LNCAP (cell line): ENCODE measurements around the gene TMEM18.

Experiments
- TF ChIP-seq, protein P1 (sequence below): fragments of 450-650 bp; IDR thresholded peaks from 2 replicates; pipeline ENCODE4 v1.5.1; 2017; ENCODE audit warnings: mild to moderate bottlenecking

The TMEM18 gene

GRCh38 chr2:663221-663620, 14.0 kb downstream of the TMEM18 start:
- TF ChIP-seq, protein P1, sequence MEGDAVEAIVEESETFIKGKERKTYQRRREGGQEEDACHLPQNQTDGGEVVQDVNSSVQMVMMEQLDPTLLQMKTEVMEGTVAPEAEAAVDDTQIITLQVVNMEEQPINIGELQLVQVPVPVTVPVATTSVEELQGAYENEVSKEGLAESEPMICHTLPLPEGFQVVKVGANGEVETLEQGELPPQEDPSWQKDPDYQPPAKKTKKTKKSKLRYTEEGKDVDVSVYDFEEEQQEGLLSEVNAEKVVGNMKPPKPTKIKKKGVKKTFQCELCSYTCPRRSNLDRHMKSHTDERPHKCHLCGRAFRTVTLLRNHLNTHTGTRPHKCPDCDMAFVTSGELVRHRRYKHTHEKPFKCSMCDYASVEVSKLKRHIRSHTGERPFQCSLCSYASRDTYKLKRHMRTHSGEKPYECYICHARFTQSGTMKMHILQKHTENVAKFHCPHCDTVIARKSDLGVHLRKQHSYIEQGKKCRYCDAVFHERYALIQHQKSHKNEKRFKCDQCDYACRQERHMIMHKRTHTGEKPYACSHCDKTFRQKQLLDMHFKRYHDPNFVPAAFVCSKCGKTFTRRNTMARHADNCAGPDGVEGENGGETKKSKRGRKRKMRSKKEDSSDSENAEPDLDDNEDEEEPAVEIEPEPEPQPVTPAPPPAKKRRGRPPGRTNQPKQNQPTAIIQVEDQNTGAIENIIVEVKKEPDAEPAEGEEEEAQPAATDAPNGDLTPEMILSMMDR = no peak

GRCh38 chr2:661360-661635, 15.9 kb downstream of the TMEM18 start:
- TF ChIP-seq, protein P1 = no peak

GRCh38 chr2:660586-661359, 16.4 kb downstream of the TMEM18 start:
- TF ChIP-seq, protein P1 = no peak

DNA sequence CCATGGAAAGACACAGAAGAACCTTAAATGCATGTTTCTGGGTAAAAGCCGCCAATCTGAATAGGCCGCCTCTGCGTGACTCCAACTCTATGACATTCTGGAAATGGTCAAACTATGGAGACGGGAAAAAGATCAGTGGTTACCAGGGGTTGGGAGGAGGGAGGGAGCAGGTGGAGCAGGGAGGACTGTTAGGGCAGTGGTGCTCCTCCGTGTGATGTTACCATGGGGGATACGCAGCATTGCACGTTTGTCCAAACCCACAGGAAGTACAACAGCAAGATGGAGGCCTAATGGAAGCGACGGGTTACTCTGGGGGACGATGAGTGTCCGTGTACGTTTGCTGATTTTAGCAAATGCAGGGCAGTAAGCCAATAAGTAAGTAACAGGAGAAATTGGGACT, 17.2 kb downstream of the TMEM18 start:
- TF ChIP-seq, protein P1 = no peak

- TF ChIP-seq, protein P1 = no peak
Observed at GRCh38 chr2:658426-658825, 18.8 kb downstream of the TMEM18 start.

DNA sequence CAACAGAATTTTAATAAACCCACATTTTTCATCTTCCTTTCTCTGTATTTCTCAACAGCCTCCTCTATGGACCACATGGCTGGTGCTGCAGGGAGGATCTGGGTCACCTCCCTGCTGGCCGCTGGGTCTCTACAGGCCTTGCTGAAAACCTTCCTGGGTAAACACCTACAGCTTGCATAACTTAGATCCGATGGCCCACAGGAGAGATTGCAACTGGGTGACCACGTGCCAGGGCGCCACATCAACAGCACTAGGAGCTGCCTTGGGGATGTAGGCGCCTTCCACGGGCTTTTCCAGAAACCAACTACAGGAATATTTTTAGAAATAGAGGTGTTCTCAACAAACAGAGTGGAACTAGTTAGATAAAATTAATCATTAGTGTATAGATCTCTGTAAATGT, 19.4 kb downstream of the TMEM18 start:
- TF ChIP-seq, protein P1 = no peak

DNA sequence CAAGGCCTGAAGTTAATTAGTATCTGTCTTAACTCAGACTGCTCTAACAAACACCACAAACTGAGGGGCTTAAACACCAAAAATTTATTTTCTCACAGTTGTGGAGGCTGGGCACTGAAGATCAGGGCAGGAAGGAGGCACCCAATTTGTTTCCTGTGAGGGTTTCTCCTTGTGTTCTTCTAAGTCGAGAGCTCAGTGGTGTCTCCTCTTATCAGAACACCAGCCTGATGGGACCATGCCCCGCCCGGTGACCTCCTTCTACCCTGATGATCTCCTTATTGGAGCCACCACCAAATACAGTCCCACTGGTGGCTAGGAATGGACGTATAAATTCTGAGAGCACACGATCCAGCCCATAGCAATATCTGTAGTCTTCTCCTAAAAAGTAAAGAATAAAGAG, 20.5 kb downstream of the TMEM18 start:
- TF ChIP-seq, protein P1 = no peak

DNA sequence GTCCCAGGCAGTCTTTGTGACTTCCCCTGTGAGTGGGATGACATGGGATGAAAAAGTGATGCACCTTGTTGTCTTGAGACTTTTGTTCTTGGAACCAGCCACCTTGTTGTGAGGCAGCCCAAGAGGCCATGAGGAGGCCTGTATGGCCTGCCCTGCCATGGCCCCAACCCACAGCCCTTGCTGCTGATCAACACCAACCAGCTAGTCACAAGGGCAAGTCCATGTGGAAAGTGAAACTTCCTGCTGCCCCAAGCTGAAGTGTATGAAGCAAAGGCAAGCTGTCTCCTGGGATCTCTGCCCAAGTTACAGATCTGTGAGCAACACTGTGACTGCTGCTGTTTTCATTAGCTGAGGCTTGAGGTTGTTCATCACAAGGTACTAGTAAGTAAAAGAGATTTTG, 21.6 kb downstream of the TMEM18 start:
- TF ChIP-seq, protein P1 = no peak
